Psoas muscle (tissue), 8 donors: Measurements from ENCODE around the gene ZNF773. TPM values are rescaled to one million over a fixed set of nuclear protein-coding genes. Genes with fewer than 3 reads are reported as not detected.
A peak's percentile ranks its signal among the peaks of the same experiment; 100 is the strongest.

Experiments used
- ATAC-seq, 4 donors: fragments of 200-7000 bp; cut with Tn5 transposase; one replicate each; pipeline ENCODE4 v1.9.1; 2020; ENCODE audit warnings: moderate library complexity in 3 of 4, mild to moderate bottlenecking in 2 of 4
- DNase-seq, 2 donors: peaks; one replicate each; pipeline ENCODE4 v3.0.0-alpha.2; 2020
- H3K27ac ChIP-seq: fragments of 200-600 bp; one replicate; pipeline ENCODE4 v1.8.0; 2022
- H3K27me3 ChIP-seq, 3 donors: fragments of 200-600 bp in 1 of 3; one replicate each; pipeline versions ENCODE4 v1.6.1 to v1.8.0; 2013 to 2022; ENCODE audit warnings: low read length in 2 of 3, mild to moderate bottlenecking in 2 of 3, moderate library complexity in 1 of 3; ENCODE audit not compliant: insufficient read depth in 3 of 3
- H3K36me3 ChIP-seq, 2 donors: fragments of 200-600 bp in 1 of 2; one replicate each; pipeline versions ENCODE4 v1.6.1 to v1.8.0; 2013 to 2022; ENCODE audit warnings: low read depth in 1 of 2, mild to moderate bottlenecking in 1 of 2, moderate library complexity in 1 of 2; ENCODE audit not compliant: insufficient read depth in 1 of 2
- H3K4me1 ChIP-seq: fragments of 200-600 bp; one replicate; pipeline ENCODE4 v1.8.0; 2022
- H3K4me3 ChIP-seq: fragments of 200-600 bp; one replicate; pipeline ENCODE4 v1.8.0; 2022; ENCODE audit warnings: mild to moderate bottlenecking
- H3K9me3 ChIP-seq: fragments of 200-600 bp; one replicate; pipeline ENCODE4 v1.8.0; 2022
- CTCF ChIP-seq: fragments of 200-600 bp; IDR thresholded peaks from one replicate; pipeline ENCODE4 v1.8.0; 2022; ENCODE audit warnings: antibody characterized with exemption
- WGBS, 3 donors: extraction: QIAGEN DNeasy Blood & Tissue Kit; methylation state at CpG; one replicate each; pipeline versions ENCODE4 v1.1.6 to v1.1.7; 2013; 5-methylcytosine and 5-hydroxymethylcytosine counted together
- intact Hi-C, 2 donors: fragments of 100-400 bp; cut with DNase I; formaldehyde crosslinking; loops; one replicate each; pipeline versions ENCODE4 v1.11.0 to v1.14.2; 2022
- polyA plus RNA-seq, 3 donors: library from polyadenylated mRNA; stranded (reverse); fragments of 200-250 nt; gene quantifications; one replicate each; pipeline ENCODE4 v1.2.3, GENCODE V29; 2013
- total RNA-seq, 4 donors: library from RNA; stranded (reverse); fragmentation: NEBNext Ultra II Directional in 2 of 4; extraction: Animal tissue kit (Norgen Biotek cat#: 25700) in 2 of 4; gene quantifications; one replicate each; pipeline versions ENCODE4 v1.2.1 to v1.2.4, GENCODE V29; 2021 to 2023
- donor health status: healthy with polysubstance abuse.
- donor health status: DM: no; HTN: no; CAD: no; lungs with moderate emphysema.
- donor health status: Bipolar disorder and iron deficiency.
- donor health status: healthy.
- donor health status: DM: yes; HTN: yes; CAD: no.
- donor health status: DM: no; HTN: no; CAD: no.
- donor health status: DM: no; HTN: no; CAD: no.
- donor health status: DM: yes; HTN: yes; CAD: no.

ZNF773 gene
- total and polyA plus RNA-seq, 7 donors = 2.3 to 7.5 (median 4.3) TPM

DNA sequence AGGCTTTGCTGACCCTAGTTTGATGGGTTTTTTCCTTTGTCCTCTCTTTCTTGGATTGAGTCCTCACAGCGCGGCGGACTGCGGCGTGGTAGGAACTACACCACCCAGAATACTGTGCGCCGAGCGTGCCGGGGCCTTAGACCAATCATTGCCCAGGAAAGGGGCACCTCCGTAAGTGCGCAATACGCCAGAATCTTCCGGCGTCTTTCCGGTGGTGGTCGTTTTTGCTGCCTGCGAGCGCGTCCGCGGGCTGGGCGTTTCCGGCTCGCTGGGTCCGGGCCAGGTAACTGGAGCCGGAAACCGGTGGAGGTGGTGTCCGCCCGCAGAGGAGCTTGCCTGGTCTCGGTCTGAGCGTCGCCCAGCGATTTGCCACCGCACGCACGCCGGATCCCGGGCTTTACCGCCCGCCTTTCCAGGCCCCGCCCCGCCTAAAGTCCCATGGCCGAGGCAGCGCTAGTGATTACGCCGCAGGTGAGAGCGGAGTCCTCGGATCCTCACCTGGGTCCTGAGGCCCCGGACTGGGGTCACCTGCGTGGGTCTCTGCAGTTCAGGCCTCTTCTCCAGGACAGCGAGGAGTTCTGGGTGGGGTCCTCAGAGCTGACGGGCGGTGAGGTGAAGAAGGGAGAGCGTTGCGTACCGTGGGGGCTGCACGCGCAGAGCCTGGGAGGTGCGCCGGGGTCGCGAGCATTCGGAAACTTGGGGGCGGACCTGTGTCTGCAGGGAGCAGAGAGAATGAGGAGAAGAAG, 27.6 kb downstream of the ZNF773 start, which contains the start of gene ZNF549:
Gene ZNF549, plus strand, starts transcription at position 221 of the 746 bp plus-strand sequence. Its CDS starts 218 bp downstream, at position 439.
- 0 to 1% (median 0%) methylated on average over 59 to 64 of the region's 64 CpGs for WGBS, 3 donors
- peak; percentile 100 for ATAC-seq
- peak within 1 kb of the TSS; percentile 99 for H3K4me3 ChIP-seq
- H3K36me3 ChIP-seq = peaks cover 0 to 17% of the 10 kb centered on the region in 2 donors
- peak within 1 kb of the TSS; percentile 87 for H3K27ac ChIP-seq
- no peak for TF ChIP-seq CTCF
- intact Hi-C loops = loop anchor here in 1 of 2 donors (5.0 kb wide), 1 partner anchor 50 kb away; the partner anchor contains the start of gene ZNF416
- peaks cover 5% of the 10 kb centered on the region for H3K4me1 ChIP-seq
- DNase-seq = peak; percentile 92 to 95
- H3K9me3 ChIP-seq = peaks cover 30% of the 10 kb centered on the region
- H3K27me3 ChIP-seq = no peaks in the 10 kb centered on the region

- no peak overlapping the region for H3K4me3 ChIP-seq
- ATAC-seq (no peak), DNase-seq (no peak)
- H3K4me1 ChIP-seq = no peaks in the 10 kb centered on the region
- no peaks in the 10 kb centered on the region for H3K27me3 ChIP-seq
- 97 to 99% (median 98%) methylated on average over 7 of the region's 7 CpGs for WGBS, 3 donors
- intact Hi-C loops = no loop called here
- no peak for TF ChIP-seq CTCF
- peaks cover 48 to 76% of the 10 kb centered on the region in 2 donors for H3K36me3 ChIP-seq
- no peak overlapping the region for H3K27ac ChIP-seq
- H3K9me3 ChIP-seq = peaks cover 96% of the 10 kb centered on the region
Measured at GRCh38 chr19:57537953-57538547, 38.3 kb downstream of the ZNF773 start.

GRCh38 chr19:57546513-57546912, 46.8 kb downstream of the ZNF773 start:
- intact Hi-C loops = no loop called here
- H3K9me3 ChIP-seq = peaks cover 97% of the 10 kb centered on the region
- no peaks in the 10 kb centered on the region for H3K4me1 ChIP-seq
- H3K4me3 ChIP-seq = no peak overlapping the region
- DNase-seq (no peak), ATAC-seq (no peak)
- H3K27me3 ChIP-seq = no peaks in the 10 kb centered on the region
- WGBS, 3 donors = 97 to 100% (median 99%) methylated on average over 1 of the region's 1 CpG
- TF ChIP-seq CTCF = no peak
- no peak overlapping the region for H3K27ac ChIP-seq
- H3K36me3 ChIP-seq = peaks cover 37 to 86% of the 10 kb centered on the region in 2 donors

- Histone ChIP-seq H3K4me1 (no peaks in the 10 kb centered on the region), H3K27ac (no peak overlapping the region), H3K36me3 (peaks cover 28 to 87% of the 10 kb centered on the region in 2 donors), H3K27me3 (no peaks in the 10 kb centered on the region), H3K4me3 (no peak overlapping the region), H3K9me3 (peaks cover 58% of the 10 kb centered on the region)
- WGBS, 3 donors = 95 to 98% (median 97%) methylated on average over 2 of the region's 2 CpGs
- no peak for TF ChIP-seq CTCF
- DNase-seq (no peak), ATAC-seq (no peak)
- intact Hi-C loops = no loop called here
Measured at GRCh38 chr19:57552432-57552831, 52.7 kb downstream of the ZNF773 start.
